ENCODE data around the gene CTR9.

GRCh38 chr11:10778217-10778970 is 27.3 kb downstream of the CTR9 start:
- no peak for TF ChIP-seq EZH2phosphoT487 (IDR thresholded peaks at IDR 0.05; ENCODE audit: borderline replicate concordance, low read length)
- TF ChIP-seq CTCF (IDR thresholded peaks at IDR 0.05; ENCODE audit: low read depth, low read length, poor library complexity, severe bottlenecking) = no peak

All from DOHH2 (cell line).